ENCODE results near the gene SNX4.
"Not testable (repeated sequence)": the region's sequence is repeated elsewhere in the genome, so short reads cannot be mapped to it uniquely, and the experiment has no call there.

The SNX4 gene

DNA sequence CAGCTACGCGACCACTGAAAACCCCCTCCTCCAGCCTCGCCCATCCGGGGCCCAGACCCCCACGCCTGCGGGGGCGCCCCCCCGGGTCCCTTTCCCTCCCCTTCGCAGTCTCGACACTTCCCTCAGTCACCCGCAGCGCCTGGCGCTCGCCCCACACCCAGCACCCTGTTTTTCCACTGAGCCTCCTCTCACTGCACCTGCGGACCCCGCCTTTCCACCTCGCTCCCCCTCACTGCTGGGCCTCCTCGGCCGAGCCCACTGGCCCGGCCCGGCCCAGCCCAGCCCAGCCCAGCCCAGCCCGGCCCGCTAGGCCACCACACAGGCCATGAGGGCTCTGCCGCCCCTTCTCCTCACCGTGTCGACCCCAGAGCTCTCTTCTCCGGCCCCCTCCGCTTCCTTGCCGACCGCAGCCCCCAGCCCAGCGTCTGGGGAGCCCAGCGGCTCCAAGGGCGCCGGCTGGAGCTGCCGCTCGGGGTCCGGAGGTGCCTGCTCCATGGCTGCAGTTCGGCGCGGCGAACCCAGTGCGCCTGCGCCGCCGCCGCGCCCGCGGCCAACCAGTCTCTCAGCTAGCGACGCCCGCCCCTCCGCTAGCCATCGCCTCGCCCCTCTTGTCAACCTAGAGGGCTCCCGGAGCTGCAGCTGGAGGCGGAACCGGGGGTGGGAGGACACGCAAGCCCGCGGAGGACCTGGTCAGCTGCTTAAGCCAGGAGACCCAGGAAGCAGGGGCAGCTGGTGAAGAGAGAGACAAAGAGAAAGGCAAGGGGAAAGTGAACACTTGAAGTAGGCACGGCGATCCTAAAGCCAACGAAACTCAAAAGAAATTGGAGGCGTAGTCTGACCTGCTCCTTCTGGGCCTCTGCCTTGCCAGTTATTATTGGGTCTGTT lies at the start of gene SNX4:
TSS of gene SNX4 (minus strand) at position 525 of the 885 bp plus-strand sequence. CDS start at position 495, 30 bp downstream.
- Histone ChIP-seq H3K9me3 (ENCODE audit: control insufficient read depth, insufficient read depth, low read length) (no peaks in the 10 kb centered on the region), H3K9ac (ENCODE audit: low read depth, low read length) (peak within 1 kb of the TSS; percentile 73), H3K4me1 (ENCODE audit: control insufficient read depth, insufficient read depth, low read length) (no peaks in the 10 kb centered on the region), H3K4me3 (ENCODE audit: low read depth, low read length) (peak within 1 kb of the TSS; percentile 77), H3K27me3 (ENCODE audit: control insufficient read depth, insufficient read depth, low read length) (no peaks in the 10 kb centered on the region), H3K27ac (ENCODE audit: low read depth, low read length) (peak within 1 kb of the TSS; percentile 78), H3K36me3 (ENCODE audit: control insufficient read depth, insufficient read depth, low read length) (peaks cover 18% of the 10 kb centered on the region)

DNA sequence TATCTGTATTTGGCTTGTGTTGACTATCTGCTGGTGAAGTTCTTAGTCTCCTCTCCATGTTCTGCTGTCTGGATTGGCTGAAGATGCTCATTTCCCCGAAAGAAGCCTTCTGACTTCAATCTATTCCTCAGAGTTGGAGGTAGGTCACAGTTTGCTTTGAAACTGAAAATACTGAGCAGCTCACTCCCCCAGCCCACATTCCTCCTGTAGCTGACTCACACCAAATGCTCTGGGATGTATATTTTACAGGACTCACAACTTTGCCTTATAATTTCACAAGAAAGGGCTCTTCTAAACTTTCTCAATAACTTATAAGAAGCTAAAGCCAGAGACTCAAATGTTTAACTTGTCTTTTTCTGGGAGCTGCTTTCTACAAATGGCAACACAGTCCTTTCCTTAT lies 36.3 kb upstream of the SNX4 start:
- no peak overlapping the region for H3K4me3 ChIP-seq (ENCODE audit: low read depth, low read length)
- no peak overlapping the region for H3K9ac ChIP-seq (ENCODE audit: low read depth, low read length)
- no peak overlapping the region for H3K27ac ChIP-seq (ENCODE audit: low read depth, low read length)
- no peaks in the 10 kb centered on the region for H3K27me3 ChIP-seq (ENCODE audit: control insufficient read depth, insufficient read depth, low read length)
- no peaks in the 10 kb centered on the region for H3K4me1 ChIP-seq (ENCODE audit: control insufficient read depth, insufficient read depth, low read length)
- peaks cover 43% of the 10 kb centered on the region for H3K36me3 ChIP-seq (ENCODE audit: control insufficient read depth, insufficient read depth, low read length)
- H3K9me3 ChIP-seq (ENCODE audit: control insufficient read depth, insufficient read depth, low read length) = no peaks in the 10 kb centered on the region

- H3K36me3 ChIP-seq (ENCODE audit: control insufficient read depth, insufficient read depth, low read length) = peaks cover 35% of the 10 kb centered on the region
- no peak overlapping the region for H3K4me3 ChIP-seq (ENCODE audit: low read depth, low read length)
- no peaks in the 10 kb centered on the region for H3K27me3 ChIP-seq (ENCODE audit: control insufficient read depth, insufficient read depth, low read length)
- H3K4me1 ChIP-seq (ENCODE audit: control insufficient read depth, insufficient read depth, low read length) = no peaks in the 10 kb centered on the region
- H3K9ac ChIP-seq (ENCODE audit: low read depth, low read length) = no peak overlapping the region
- H3K27ac ChIP-seq (ENCODE audit: low read depth, low read length) = no peak overlapping the region
- no peaks in the 10 kb centered on the region for H3K9me3 ChIP-seq (ENCODE audit: control insufficient read depth, insufficient read depth, low read length)
Measured at GRCh38 chr3:125552401-125552800, 32.4 kb upstream of the SNX4 start.

GRCh38 chr3:125528920-125529319 lies 8.9 kb upstream of the SNX4 start:
- H3K9me3 ChIP-seq (ENCODE audit: control insufficient read depth, insufficient read depth, low read length) = no peaks in the 10 kb centered on the region
- no peaks in the 10 kb centered on the region for H3K27me3 ChIP-seq (ENCODE audit: control insufficient read depth, insufficient read depth, low read length)
- H3K4me3 ChIP-seq (ENCODE audit: low read depth, low read length) = no peak overlapping the region
- H3K27ac ChIP-seq (ENCODE audit: low read depth, low read length) = no peak overlapping the region
- no peaks in the 10 kb centered on the region for H3K4me1 ChIP-seq (ENCODE audit: control insufficient read depth, insufficient read depth, low read length)
- H3K36me3 ChIP-seq (ENCODE audit: control insufficient read depth, insufficient read depth, low read length) = peaks cover 34% of the 10 kb centered on the region
- no peak overlapping the region for H3K9ac ChIP-seq (ENCODE audit: low read depth, low read length)

- no peaks in the 10 kb centered on the region for H3K9me3 ChIP-seq (ENCODE audit: control insufficient read depth, insufficient read depth, low read length)
- no peaks in the 10 kb centered on the region for H3K4me1 ChIP-seq (ENCODE audit: control insufficient read depth, insufficient read depth, low read length)
- no peak overlapping the region for H3K4me3 ChIP-seq (ENCODE audit: low read depth, low read length)
- peaks cover 21% of the 10 kb centered on the region for H3K36me3 ChIP-seq (ENCODE audit: control insufficient read depth, insufficient read depth, low read length)
- no peak overlapping the region for H3K27ac ChIP-seq (ENCODE audit: low read depth, low read length)
- H3K27me3 ChIP-seq (ENCODE audit: control insufficient read depth, insufficient read depth, low read length) = no peaks in the 10 kb centered on the region
- H3K9ac ChIP-seq (ENCODE audit: low read depth, low read length) = no peak overlapping the region
Measured at GRCh38 chr3:125525153-125525552, 5.2 kb upstream of the SNX4 start.

DNA sequence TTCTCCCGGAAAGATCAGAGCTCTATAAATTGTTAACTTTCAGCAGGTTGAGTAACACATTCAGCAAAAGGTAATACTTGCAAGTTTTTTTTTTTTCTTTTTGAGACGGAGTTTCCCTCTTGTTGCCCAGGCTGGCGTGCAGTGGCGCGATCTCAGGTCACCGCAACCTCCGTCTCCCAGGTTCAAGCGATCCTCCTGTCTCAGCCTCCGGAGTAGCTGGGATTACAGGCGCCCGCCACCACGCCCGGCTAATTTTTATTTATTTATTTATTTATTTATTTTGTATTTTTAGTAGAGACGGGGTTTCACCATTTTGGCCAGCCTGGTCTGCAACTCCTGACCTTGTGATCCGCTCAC lies 539 bp upstream of the SNX4 start:
- peak overlapping the region; percentile 77 for H3K4me3 ChIP-seq (ENCODE audit: low read depth, low read length)
- H3K27me3 ChIP-seq (ENCODE audit: control insufficient read depth, insufficient read depth, low read length); H3K4me1 ChIP-seq (ENCODE audit: control insufficient read depth, insufficient read depth, low read length); H3K9me3 ChIP-seq (ENCODE audit: control insufficient read depth, insufficient read depth, low read length): not testable (repeated sequence)
- H3K27ac ChIP-seq (ENCODE audit: low read depth, low read length) = peak overlapping the region; percentile 58
- H3K9ac ChIP-seq (ENCODE audit: low read depth, low read length) = peak overlapping the region; percentile 21
- peaks cover 14% of the 10 kb centered on the region for H3K36me3 ChIP-seq (ENCODE audit: control insufficient read depth, insufficient read depth, low read length)

DNA sequence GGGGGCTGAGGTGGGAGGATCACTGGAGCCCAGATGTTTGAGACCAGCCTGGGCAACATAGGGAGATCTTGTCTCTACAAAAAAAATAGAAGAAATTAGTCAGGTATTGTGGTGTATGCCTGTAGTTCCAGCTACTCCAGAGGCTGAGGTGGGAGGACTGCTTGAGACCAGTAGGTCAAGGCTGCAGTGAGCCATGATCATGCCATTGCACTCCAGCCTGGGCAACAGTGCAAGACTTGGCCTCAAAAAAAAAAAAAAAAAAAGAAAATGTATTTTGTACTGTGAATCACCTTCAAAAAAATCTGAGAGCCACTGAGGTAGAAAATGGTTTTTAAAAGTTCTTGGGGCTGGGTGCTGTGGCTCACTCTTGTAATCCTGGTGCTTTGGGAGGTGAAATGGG lies 4.6 kb downstream of the SNX4 start:
- Histone ChIP-seq H3K4me1 (ENCODE audit: control insufficient read depth, insufficient read depth, low read length) (no peaks in the 10 kb centered on the region), H3K4me3 (ENCODE audit: low read depth, low read length) (no peak overlapping the region), H3K27me3 (ENCODE audit: control insufficient read depth, insufficient read depth, low read length) (no peaks in the 10 kb centered on the region), H3K36me3 (ENCODE audit: control insufficient read depth, insufficient read depth, low read length) (peaks cover 38% of the 10 kb centered on the region), H3K27ac (ENCODE audit: low read depth, low read length) (no peak overlapping the region), H3K9ac (ENCODE audit: low read depth, low read length) (no peak overlapping the region), H3K9me3 (ENCODE audit: control insufficient read depth, insufficient read depth, low read length) (no peaks in the 10 kb centered on the region)

DNA sequence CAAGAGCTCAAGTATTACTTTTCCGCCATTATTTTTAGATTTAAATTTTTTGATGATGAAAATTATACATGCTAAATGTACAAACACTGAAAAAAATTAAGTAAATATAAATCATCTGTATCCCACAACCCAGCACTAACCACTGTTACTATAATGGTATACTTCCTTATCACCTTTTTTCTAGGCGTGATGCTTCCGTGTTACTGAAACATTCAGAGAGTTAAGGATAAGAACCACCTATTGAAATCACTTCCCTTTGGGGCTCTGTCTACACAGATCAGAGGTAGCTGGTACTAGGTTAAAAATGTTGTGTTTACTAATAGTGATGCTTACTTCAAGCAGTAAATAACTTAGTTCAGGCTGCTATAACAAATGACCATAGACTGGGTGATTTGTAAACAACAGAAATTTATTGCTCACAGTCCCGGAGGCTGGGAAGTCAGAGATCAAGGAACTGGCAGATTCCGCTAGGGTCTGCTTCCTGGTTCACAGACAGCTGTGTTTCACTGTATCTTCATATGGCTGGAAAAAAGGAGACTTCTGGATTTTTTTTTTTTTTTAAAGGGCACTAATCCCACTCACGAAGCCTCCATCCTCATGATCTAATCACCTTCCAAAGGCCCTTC lies 6.4 kb downstream of the SNX4 start:
- Histone ChIP-seq H3K9me3 (ENCODE audit: control insufficient read depth, insufficient read depth, low read length) (no peaks in the 10 kb centered on the region), H3K27me3 (ENCODE audit: control insufficient read depth, insufficient read depth, low read length) (no peaks in the 10 kb centered on the region), H3K36me3 (ENCODE audit: control insufficient read depth, insufficient read depth, low read length) (peaks cover 38% of the 10 kb centered on the region), H3K27ac (ENCODE audit: low read depth, low read length) (no peak overlapping the region), H3K4me3 (ENCODE audit: low read depth, low read length) (no peak overlapping the region), H3K9ac (ENCODE audit: low read depth, low read length) (no peak overlapping the region), H3K4me1 (ENCODE audit: control insufficient read depth, insufficient read depth, low read length) (no peaks in the 10 kb centered on the region)

DNA sequence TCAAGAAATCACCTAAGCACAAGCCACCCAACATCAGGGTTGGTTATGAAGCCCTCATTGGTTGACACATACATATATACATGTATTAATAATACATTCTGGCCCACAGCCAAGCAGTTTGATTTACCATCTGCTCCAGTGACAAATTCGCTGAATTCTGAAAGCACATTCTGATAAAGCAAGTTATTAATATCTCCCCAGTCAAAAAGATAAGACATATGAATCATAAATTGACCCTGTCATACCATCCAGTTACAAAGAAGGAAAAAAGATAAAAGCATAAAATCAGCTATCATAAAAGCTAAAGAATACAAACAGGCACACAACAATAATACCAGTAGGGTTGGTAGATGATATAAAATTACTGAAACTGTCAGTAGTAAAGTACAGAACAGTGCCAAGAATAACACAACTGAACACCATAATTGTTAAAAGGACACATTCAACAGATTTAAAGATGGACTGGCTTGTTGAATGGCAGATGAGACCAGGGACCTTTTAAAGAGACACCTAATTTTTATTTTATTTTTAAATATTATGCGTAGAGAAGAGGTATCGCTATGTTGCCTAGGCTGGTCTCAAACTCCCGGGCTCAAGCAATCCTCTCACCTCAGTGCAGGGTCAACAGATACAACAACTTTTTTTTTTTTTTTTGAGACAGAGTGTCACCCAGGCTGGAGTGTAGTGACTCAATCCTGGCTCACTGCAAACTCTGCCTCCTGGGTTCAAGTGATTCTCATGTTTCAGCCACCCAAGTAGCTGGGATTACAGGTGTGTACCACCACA lies 7.7 kb downstream of the SNX4 start:
- no peak overlapping the region for H3K4me3 ChIP-seq (ENCODE audit: low read depth, low read length)
- no peaks in the 10 kb centered on the region for H3K9me3 ChIP-seq (ENCODE audit: control insufficient read depth, insufficient read depth, low read length)
- H3K9ac ChIP-seq (ENCODE audit: low read depth, low read length) = no peak overlapping the region
- no peaks in the 10 kb centered on the region for H3K27me3 ChIP-seq (ENCODE audit: control insufficient read depth, insufficient read depth, low read length)
- peaks cover 39% of the 10 kb centered on the region for H3K36me3 ChIP-seq (ENCODE audit: control insufficient read depth, insufficient read depth, low read length)
- H3K4me1 ChIP-seq (ENCODE audit: control insufficient read depth, insufficient read depth, low read length) = no peaks in the 10 kb centered on the region
- H3K27ac ChIP-seq (ENCODE audit: low read depth, low read length) = no peak overlapping the region

GRCh38 chr3:125511420-125512118 lies 8.4 kb downstream of the SNX4 start:
- Histone ChIP-seq H3K27me3 (ENCODE audit: control insufficient read depth, insufficient read depth, low read length) (no peaks in the 10 kb centered on the region), H3K4me3 (ENCODE audit: low read depth, low read length) (no peak overlapping the region), H3K36me3 (ENCODE audit: control insufficient read depth, insufficient read depth, low read length) (peaks cover 41% of the 10 kb centered on the region), H3K9ac (ENCODE audit: low read depth, low read length) (no peak overlapping the region), H3K27ac (ENCODE audit: low read depth, low read length) (no peak overlapping the region), H3K9me3 (ENCODE audit: control insufficient read depth, insufficient read depth, low read length) (no peaks in the 10 kb centered on the region), H3K4me1 (ENCODE audit: control insufficient read depth, insufficient read depth, low read length) (no peaks in the 10 kb centered on the region)

All from HUES48 (cell line).